Mesenchymal stem cell (in vitro differentiated cells and primary cell): Measurements from ENCODE around the gene OR2AT4.

Experiments
- DNase-seq: peaks from one replicate; pipeline ENCODE4 v3.0.0-alpha.2; 2013
- H2AFZ ChIP-seq: one replicate; pipeline ENCODE4 v1.6.1; 2013; ENCODE audit warnings: low read depth, mild to moderate bottlenecking, control low read depth, inconsistent platforms, low read length, moderate library complexity
- H2AK5ac ChIP-seq: 2 replicates; pipeline ENCODE4 v1.6.1; 2013; ENCODE audit warnings: low read length, moderate library complexity, mild to moderate bottlenecking, inconsistent platforms; ENCODE audit not compliant: severe bottlenecking
- H2BK120ac ChIP-seq: one replicate; pipeline ENCODE4 v1.6.1; 2013; ENCODE audit warnings: low read depth, mild to moderate bottlenecking, inconsistent platforms, low read length, moderate library complexity
- H2BK12ac ChIP-seq, 2 experiments: one replicate each; pipeline ENCODE4 v1.6.1; 2013; ENCODE audit warnings: inconsistent platforms in 2 of 2, low read length in 2 of 2, mild to moderate bottlenecking in 2 of 2, moderate library complexity in 2 of 2, control low read depth in 1 of 2
- H2BK15ac ChIP-seq: one replicate; pipeline ENCODE4 v1.6.1; 2013; ENCODE audit warnings: mild to moderate bottlenecking, low read depth, inconsistent platforms; ENCODE audit not compliant: poor library complexity, severe bottlenecking
- H2BK5ac ChIP-seq: 2 replicates; pipeline ENCODE4 v1.6.1; 2013; ENCODE audit warnings: low read depth, mild to moderate bottlenecking, low read length, control low read depth, inconsistent platforms; ENCODE audit not compliant: poor library complexity, severe bottlenecking
- H3K14ac ChIP-seq, 2 experiments: one replicate each; pipeline ENCODE4 v1.6.1; 2013; ENCODE audit warnings: inconsistent platforms in 2 of 2, low read length in 2 of 2, control low read depth in 1 of 2, mild to moderate bottlenecking in 1 of 2, moderate library complexity in 1 of 2
- H3K18ac ChIP-seq, 2 experiments: one replicate each; pipeline ENCODE4 v1.6.1; 2013; ENCODE audit warnings: inconsistent platforms in 2 of 2, low read length in 2 of 2, control low read depth in 1 of 2, low read depth in 1 of 2, mild to moderate bottlenecking in 1 of 2
- H3K23ac ChIP-seq, 2 experiments: one replicate each; pipeline ENCODE4 v1.6.1; 2013; ENCODE audit warnings: inconsistent platforms in 2 of 2, low read length in 2 of 2, mild to moderate bottlenecking in 2 of 2, moderate library complexity in 2 of 2, control low read depth in 1 of 2
- H3K27ac ChIP-seq: 2 replicates; pipeline ENCODE4 v1.5.1; 2013; ENCODE audit warnings: mild to moderate bottlenecking, moderate library complexity, low read length, control low read depth, inconsistent platforms; ENCODE audit not compliant: poor library complexity, severe bottlenecking
- H3K27me3 ChIP-seq, 2 experiments: 2 replicates each; pipeline versions ENCODE4 v1.6.1 to v1.7.0; 2013; ENCODE audit warnings: low read length in 2 of 2, mild to moderate bottlenecking in 2 of 2, moderate library complexity in 2 of 2, control low read depth in 1 of 2, inconsistent platforms in 1 of 2; ENCODE audit not compliant: control insufficient read depth in 1 of 2, insufficient read depth in 1 of 2
- H3K36me3 ChIP-seq, 2 experiments: 2 replicates each; pipeline versions ENCODE4 v1.6.1 to v1.7.0; 2013; ENCODE audit warnings: low read length in 2 of 2, control low read depth in 1 of 2, inconsistent platforms in 1 of 2, low read depth in 1 of 2, mild to moderate bottlenecking in 1 of 2; ENCODE audit not compliant: insufficient read depth in 2 of 2, control insufficient read depth in 1 of 2
- H3K4ac ChIP-seq, 2 experiments: one replicate each; pipeline ENCODE4 v1.6.1; 2013; ENCODE audit warnings: inconsistent platforms in 2 of 2, low read length in 2 of 2, mild to moderate bottlenecking in 2 of 2, moderate library complexity in 2 of 2, control low read depth in 1 of 2, low read depth in 1 of 2
- H3K4me1 ChIP-seq: 2 replicates; pipeline ENCODE4 v1.6.1; 2013; ENCODE audit warnings: low read depth, low read length, control low read depth; ENCODE audit not compliant: control insufficient read depth, insufficient read depth
- H3K4me2 ChIP-seq: 2 replicates; pipeline ENCODE4 v1.6.1; 2013; ENCODE audit warnings: low read length, mild to moderate bottlenecking, inconsistent platforms; ENCODE audit not compliant: poor library complexity, severe bottlenecking
- H3K4me3 ChIP-seq, 2 experiments: 2 replicates each; pipeline versions ENCODE4 v1.5.1 to v1.7.0; 2013; ENCODE audit warnings: low read length in 2 of 2, mild to moderate bottlenecking in 2 of 2, control low read depth in 1 of 2, low read depth in 1 of 2; ENCODE audit not compliant: insufficient read depth in 1 of 2
- H3K79me1 ChIP-seq: replicated peaks from 2 replicates; pipeline ENCODE4 v1.6.1; 2013; ENCODE audit warnings: mild to moderate bottlenecking, control low read depth, low read length, inconsistent platforms; ENCODE audit not compliant: poor library complexity, severe bottlenecking
- H3K9ac ChIP-seq: 2 replicates; pipeline ENCODE4 v1.7.0; 2013; ENCODE audit warnings: mild to moderate bottlenecking, low read length, moderate library complexity
- H3K9me3 ChIP-seq: 2 replicates; pipeline ENCODE4 v1.7.0; 2013; ENCODE audit warnings: mild to moderate bottlenecking, low read length; ENCODE audit not compliant: control insufficient read depth
- H4K8ac ChIP-seq: one replicate; pipeline ENCODE4 v1.6.1; 2013; ENCODE audit warnings: inconsistent platforms, mild to moderate bottlenecking, low read length, moderate library complexity
- H4K91ac ChIP-seq: one replicate; pipeline ENCODE4 v1.6.1; 2013; ENCODE audit warnings: mild to moderate bottlenecking, low read length, inconsistent platforms
- WGBS: methylation state at CpG from one replicate; pipeline ENCODE4 v1.1.7; 2013; ENCODE audit warnings: mixed read lengths; 5-methylcytosine and 5-hydroxymethylcytosine counted together

OR2AT4 gene

GRCh38 chr11:75135651-75136050, 39.0 kb upstream of the OR2AT4 start:
- no peak overlapping the region for H3K4ac ChIP-seq
- H3K18ac ChIP-seq: no peak overlapping the region
- peaks cover 4% of the 10 kb centered on the region for H3K4me1 ChIP-seq
- H3K23ac ChIP-seq: no peak overlapping the region
- no peak overlapping the region for H2AK5ac ChIP-seq
- H3K14ac ChIP-seq: no peak overlapping the region
- H2BK12ac ChIP-seq: no peak overlapping the region
- no peak overlapping the region for H3K4me3 ChIP-seq
- H2BK15ac ChIP-seq: no peak overlapping the region
- H3K9me3 ChIP-seq: no peaks in the 10 kb centered on the region
- no peaks in the 10 kb centered on the region for H3K79me1 ChIP-seq
- no CpG with 5 or more reads among the region's 1 CpG for WGBS
- H2BK120ac ChIP-seq: no peak overlapping the region
- no peak overlapping the region for H4K91ac ChIP-seq
- no peak overlapping the region for H3K9ac ChIP-seq
- H3K4me2 ChIP-seq: no peak overlapping the region
- peak; percentile 13 for DNase-seq
- H3K27ac ChIP-seq: no peak overlapping the region
- no peak overlapping the region for H4K8ac ChIP-seq
- H3K36me3 ChIP-seq: no peaks in the 10 kb centered on the region
- H3K27me3 ChIP-seq: peaks cover 0 to 36% of the 10 kb centered on the region in 2 experiments
- H2BK5ac ChIP-seq: no peak overlapping the region
- H2AFZ ChIP-seq: no peak overlapping the region

DNA sequence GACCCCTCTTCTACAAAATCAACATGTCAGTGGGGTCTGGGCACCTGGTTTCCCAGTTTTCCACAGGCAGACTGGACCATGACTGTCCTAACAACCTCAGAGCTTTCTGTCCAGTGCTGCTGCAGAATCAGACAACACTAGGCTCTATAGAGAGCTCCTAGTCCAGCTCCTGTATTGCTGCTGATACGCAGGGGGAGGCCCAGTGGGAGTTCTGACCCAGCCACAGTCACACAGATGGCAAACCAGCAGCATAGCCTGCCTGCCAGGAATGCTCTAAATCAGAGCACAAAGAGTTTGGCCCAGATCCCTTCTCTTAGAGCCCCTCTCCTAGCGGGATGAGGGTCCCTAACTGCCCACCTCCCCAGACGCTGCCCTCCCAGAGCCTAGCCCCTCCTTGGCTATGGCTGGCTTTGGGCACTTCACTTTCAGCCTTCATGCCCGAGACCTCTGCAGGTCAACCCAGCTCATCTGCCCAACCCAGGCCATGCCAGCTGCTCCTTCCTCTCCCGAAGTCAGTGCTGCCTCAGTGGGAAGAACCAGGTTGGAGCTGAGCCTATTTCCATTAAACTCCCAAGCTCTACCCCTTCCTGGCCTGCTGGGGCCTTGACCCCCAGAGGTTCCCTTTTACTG, 38.5 kb upstream of the OR2AT4 start:
- Histone ChIP-seq H2BK5ac (no peak overlapping the region), H2BK15ac (no peak overlapping the region), H2AFZ (no peak overlapping the region), H2BK120ac (no peak overlapping the region), H2BK12ac (no peak overlapping the region), H3K4me1 (no peaks in the 10 kb centered on the region), H2AK5ac (no peak overlapping the region), H3K14ac (no peak overlapping the region), H3K23ac (no peak overlapping the region), H3K4me2 (no peak overlapping the region), H3K4me3 (no peak overlapping the region), H3K18ac (no peak overlapping the region), H3K79me1 (no peaks in the 10 kb centered on the region), H4K8ac (no peak overlapping the region), H3K36me3 (no peaks in the 10 kb centered on the region), H3K9ac (no peak overlapping the region), H3K4ac (no peak overlapping the region), H4K91ac (no peak overlapping the region), H3K27ac (no peak overlapping the region), H3K9me3 (no peaks in the 10 kb centered on the region), H3K27me3 (peaks cover 0 to 36% of the 10 kb centered on the region in 2 experiments)
- no peak for DNase-seq
- 82% methylated on average over 5 of the region's 5 CpGs for WGBS

DNA sequence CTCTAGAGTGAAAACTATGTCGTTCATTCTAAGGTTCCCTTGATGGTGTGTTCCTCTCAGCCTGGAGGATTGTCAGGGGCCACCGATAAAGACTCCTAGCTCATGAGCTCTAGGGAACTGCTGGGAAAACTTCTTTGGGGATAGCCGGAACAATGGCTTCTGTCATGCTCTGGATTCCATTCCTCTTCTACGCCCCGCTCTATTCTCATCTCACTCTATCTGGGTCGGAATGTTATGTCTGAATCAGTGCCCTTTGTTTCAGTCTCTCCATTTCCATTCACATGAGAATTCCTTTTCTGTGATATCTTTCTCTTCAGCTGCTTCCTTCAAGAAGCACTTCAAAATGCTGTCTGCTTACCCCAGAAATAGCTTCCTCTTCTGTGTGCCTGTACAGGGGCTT, 37.3 kb upstream of the OR2AT4 start:
- Histone ChIP-seq H3K18ac (no peak overlapping the region), H4K8ac (no peak overlapping the region), H2BK120ac (no peak overlapping the region), H3K79me1 (no peaks in the 10 kb centered on the region), H3K36me3 (no peaks in the 10 kb centered on the region), H3K4ac (no peak overlapping the region), H2AK5ac (no peak overlapping the region), H4K91ac (no peak overlapping the region), H3K27me3 (peaks cover 0 to 38% of the 10 kb centered on the region in 2 experiments), H3K14ac (no peak overlapping the region), H3K4me1 (no peaks in the 10 kb centered on the region), H3K9me3 (no peaks in the 10 kb centered on the region), H3K27ac (no peak overlapping the region), H3K9ac (no peak overlapping the region), H2BK15ac (no peak overlapping the region), H2BK5ac (no peak overlapping the region), H2BK12ac (no peak overlapping the region), H3K23ac (no peak overlapping the region), H3K4me3 (no peak overlapping the region), H2AFZ (no peak overlapping the region), H3K4me2 (no peak overlapping the region)
- WGBS: 82% methylated on average over 6 of the region's 6 CpGs
- DNase-seq: no peak

GRCh38 chr11:75132080-75132479, 35.4 kb upstream of the OR2AT4 start:
- H3K4me1 ChIP-seq: no peaks in the 10 kb centered on the region
- no peak overlapping the region for H3K4ac ChIP-seq
- H3K36me3 ChIP-seq: no peaks in the 10 kb centered on the region
- no peak overlapping the region for H2AFZ ChIP-seq
- H4K8ac ChIP-seq: no peak overlapping the region
- no peak overlapping the region for H2BK120ac ChIP-seq
- H3K27me3 ChIP-seq: peaks cover 0 to 30% of the 10 kb centered on the region in 2 experiments
- 93% methylated on average over 3 of the region's 3 CpGs for WGBS
- no peak overlapping the region for H3K9ac ChIP-seq
- no peak overlapping the region for H4K91ac ChIP-seq
- H2BK5ac ChIP-seq: no peak overlapping the region
- no peaks in the 10 kb centered on the region for H3K79me1 ChIP-seq
- no peak overlapping the region for H2BK12ac ChIP-seq
- H3K9me3 ChIP-seq: no peaks in the 10 kb centered on the region
- no peak overlapping the region for H2BK15ac ChIP-seq
- H3K4me3 ChIP-seq: no peak overlapping the region
- no peak overlapping the region for H3K23ac ChIP-seq
- no peak for DNase-seq
- H2AK5ac ChIP-seq: no peak overlapping the region
- no peak overlapping the region for H3K27ac ChIP-seq
- H3K14ac ChIP-seq: no peak overlapping the region
- no peak overlapping the region for H3K4me2 ChIP-seq
- H3K18ac ChIP-seq: no peak overlapping the region
